Lower lobe of right lung (tissue), 2 donors: Measurements from ENCODE around the gene TFB2M. TPM values are rescaled to one million over a fixed set of nuclear protein-coding genes. Genes with fewer than 3 reads are reported as not detected.
"Not testable (repeated sequence)": the region's sequence is repeated elsewhere in the genome, so short reads cannot be mapped to it uniquely, and the experiment has no call there.

Source experiments
- ATAC-seq, 2 donors: fragments of 200-7000 bp; cut with Tn5 transposase; one replicate each; pipeline ENCODE4 v1.9.1; 2020 to 2022; ENCODE audit warnings: mild to moderate bottlenecking in 2 of 2, moderate library complexity in 2 of 2
- DNase-seq: peaks from one replicate; pipeline ENCODE4 v3.0.0-alpha.2; 2020
- H3K27ac ChIP-seq: fragments of 200-600 bp; one replicate; pipeline ENCODE4 v1.8.0; 2022
- H3K27me3 ChIP-seq: fragments of 200-600 bp; one replicate; pipeline ENCODE4 v1.8.0; 2022; ENCODE audit warnings: low read depth
- H3K36me3 ChIP-seq: fragments of 200-600 bp; one replicate; pipeline ENCODE4 v1.8.0; 2022; ENCODE audit warnings: mild to moderate bottlenecking
- H3K4me1 ChIP-seq: fragments of 200-600 bp; one replicate; pipeline ENCODE4 v1.8.0; 2022
- H3K4me3 ChIP-seq: fragments of 200-600 bp; one replicate; pipeline ENCODE4 v1.8.0; 2022; ENCODE audit warnings: mild to moderate bottlenecking
- H3K9me3 ChIP-seq: fragments of 200-600 bp; one replicate; pipeline ENCODE4 v1.8.0; 2022
- intact Hi-C: fragments of 100-400 bp; cut with DNase I; formaldehyde crosslinking; loops from one replicate; pipeline ENCODE4 v1.11.0; 2022
- total RNA-seq: library from RNA; stranded (reverse); fragmentation: NEBNext Ultra II Directional; extraction: Animal tissue kit (Norgen Biotek cat#: 25700); gene quantifications from one replicate; pipeline ENCODE4 v1.2.1, GENCODE V29; 2021
- TF ChIP-seq, protein P1 (sequence below): fragments of 200-600 bp; IDR thresholded peaks from one replicate; pipeline ENCODE4 v1.8.0; 2022; ENCODE audit warnings: antibody characterized with exemption, mild to moderate bottlenecking
- donor health status: DM: no; HTN: yes; CAD: no; lungs with severe emphysema.

The TFB2M gene
- total RNA-seq, 1 donor from 2014 or later = 10.2 TPM

DNA sequence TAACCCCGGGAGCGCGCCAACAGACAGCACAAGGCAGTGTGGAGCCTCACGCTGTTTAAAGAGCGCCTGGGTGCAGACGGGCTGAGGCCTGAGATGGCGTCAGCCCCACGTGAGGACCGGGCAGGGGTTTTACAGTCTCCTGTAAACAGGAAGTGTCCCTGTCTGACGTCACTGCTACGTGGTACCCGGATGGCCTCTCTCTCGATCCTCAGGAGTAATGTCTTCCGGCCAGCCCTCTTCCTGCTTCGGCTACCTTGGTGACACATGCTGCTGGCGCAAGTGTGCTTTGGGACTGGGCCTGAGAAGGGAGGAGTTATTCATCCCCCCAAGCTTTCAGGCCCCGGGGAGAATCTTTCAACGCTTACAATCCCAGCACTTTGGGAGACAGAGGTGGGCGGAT lies 41.4 kb upstream of the TFB2M start:
- no peaks in the 10 kb centered on the region for H3K27me3 ChIP-seq
- intact Hi-C loops = no loop called here
- no peak for ATAC-seq
- DNase-seq = no peak
- peaks cover 29% of the 10 kb centered on the region for H3K4me1 ChIP-seq
- H3K36me3 ChIP-seq = no peaks in the 10 kb centered on the region
- no peak overlapping the region for H3K4me3 ChIP-seq
- TF ChIP-seq, protein P1, sequence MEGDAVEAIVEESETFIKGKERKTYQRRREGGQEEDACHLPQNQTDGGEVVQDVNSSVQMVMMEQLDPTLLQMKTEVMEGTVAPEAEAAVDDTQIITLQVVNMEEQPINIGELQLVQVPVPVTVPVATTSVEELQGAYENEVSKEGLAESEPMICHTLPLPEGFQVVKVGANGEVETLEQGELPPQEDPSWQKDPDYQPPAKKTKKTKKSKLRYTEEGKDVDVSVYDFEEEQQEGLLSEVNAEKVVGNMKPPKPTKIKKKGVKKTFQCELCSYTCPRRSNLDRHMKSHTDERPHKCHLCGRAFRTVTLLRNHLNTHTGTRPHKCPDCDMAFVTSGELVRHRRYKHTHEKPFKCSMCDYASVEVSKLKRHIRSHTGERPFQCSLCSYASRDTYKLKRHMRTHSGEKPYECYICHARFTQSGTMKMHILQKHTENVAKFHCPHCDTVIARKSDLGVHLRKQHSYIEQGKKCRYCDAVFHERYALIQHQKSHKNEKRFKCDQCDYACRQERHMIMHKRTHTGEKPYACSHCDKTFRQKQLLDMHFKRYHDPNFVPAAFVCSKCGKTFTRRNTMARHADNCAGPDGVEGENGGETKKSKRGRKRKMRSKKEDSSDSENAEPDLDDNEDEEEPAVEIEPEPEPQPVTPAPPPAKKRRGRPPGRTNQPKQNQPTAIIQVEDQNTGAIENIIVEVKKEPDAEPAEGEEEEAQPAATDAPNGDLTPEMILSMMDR = no peak
- no peaks in the 10 kb centered on the region for H3K9me3 ChIP-seq
- no peak overlapping the region for H3K27ac ChIP-seq

DNA sequence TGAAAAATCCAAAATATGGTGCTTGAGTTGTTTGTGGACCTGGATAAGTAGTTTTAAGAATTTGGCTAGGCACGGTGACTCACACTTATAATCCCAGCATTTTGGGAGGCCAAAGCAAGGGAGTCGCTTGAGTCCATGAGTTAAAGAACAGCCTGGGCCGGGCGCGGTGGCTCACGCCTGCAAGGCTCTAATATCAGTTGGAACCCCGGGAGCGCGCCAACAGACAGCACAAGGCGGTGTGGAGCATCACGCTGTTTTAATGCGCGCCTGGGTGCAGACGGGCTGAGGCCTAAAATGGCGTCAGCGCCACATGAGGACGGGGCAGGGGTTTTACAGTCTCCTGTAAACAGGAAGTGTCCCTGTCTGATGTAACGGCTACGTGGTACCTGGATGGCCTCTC lies 39.2 kb upstream of the TFB2M start:
- H3K9me3 ChIP-seq, H3K4me3 ChIP-seq, intact Hi-C loops, H3K36me3 ChIP-seq, ATAC-seq, DNase-seq, H3K27ac ChIP-seq, H3K27me3 ChIP-seq: not testable (repeated sequence)
- H3K4me1 ChIP-seq = peaks cover 28% of the 10 kb centered on the region

DNA sequence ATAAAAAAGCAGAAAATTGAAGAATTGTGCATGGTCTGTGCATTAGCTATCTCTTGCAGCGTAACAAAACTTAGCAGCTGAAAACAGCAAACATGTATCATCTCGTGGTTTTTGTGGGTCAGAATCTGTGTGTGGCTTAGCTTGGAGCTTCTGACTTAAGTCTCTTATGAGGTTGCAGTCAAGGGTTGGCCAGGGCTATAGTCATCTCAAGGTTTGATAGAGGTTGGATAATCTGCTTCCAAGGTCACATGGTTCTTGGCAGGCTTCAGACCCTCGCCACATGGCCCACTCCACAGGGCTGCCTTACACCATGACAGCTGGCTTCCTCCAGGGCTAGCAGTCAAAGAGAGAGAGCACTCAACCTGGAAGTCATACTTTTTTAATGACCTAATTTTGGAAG lies 36.1 kb upstream of the TFB2M start:
- DNase-seq (no peak), ATAC-seq (no peak)
- TF ChIP-seq, protein P1 = no peak
- Histone ChIP-seq H3K4me3 (no peak overlapping the region), H3K27ac (no peak overlapping the region), H3K9me3 (no peaks in the 10 kb centered on the region), H3K36me3 (no peaks in the 10 kb centered on the region), H3K4me1 (peaks cover 9% of the 10 kb centered on the region), H3K27me3 (no peaks in the 10 kb centered on the region)
- intact Hi-C loops = no loop called here

DNA sequence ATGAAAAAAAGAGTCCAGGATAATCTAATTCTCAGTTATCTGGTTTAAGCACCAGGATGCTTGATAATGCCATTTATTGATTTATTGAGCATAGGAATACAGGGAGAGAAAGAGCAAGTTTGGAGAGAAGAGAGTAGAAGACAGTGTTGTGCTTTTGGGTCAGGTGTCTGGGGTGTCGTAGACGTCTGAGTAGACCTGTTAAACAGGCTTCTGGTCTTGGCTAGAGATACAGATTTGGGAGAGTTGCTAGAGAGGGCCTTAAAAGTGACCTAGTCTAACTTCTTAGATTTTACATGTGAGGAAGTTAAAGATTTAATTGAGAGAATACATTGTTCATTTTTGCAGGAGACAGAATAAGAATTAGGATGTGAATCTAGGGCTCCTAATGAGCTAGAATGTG lies 34.5 kb upstream of the TFB2M start:
- H3K9me3 ChIP-seq = no peaks in the 10 kb centered on the region
- peaks cover 9% of the 10 kb centered on the region for H3K4me1 ChIP-seq
- H3K27me3 ChIP-seq = no peaks in the 10 kb centered on the region
- H3K4me3 ChIP-seq = no peak overlapping the region
- no peaks in the 10 kb centered on the region for H3K36me3 ChIP-seq
- DNase-seq = no peak
- ATAC-seq = no peak
- intact Hi-C loops = no loop called here
- H3K27ac ChIP-seq = no peak overlapping the region
- TF ChIP-seq, protein P1 = no peak

DNA sequence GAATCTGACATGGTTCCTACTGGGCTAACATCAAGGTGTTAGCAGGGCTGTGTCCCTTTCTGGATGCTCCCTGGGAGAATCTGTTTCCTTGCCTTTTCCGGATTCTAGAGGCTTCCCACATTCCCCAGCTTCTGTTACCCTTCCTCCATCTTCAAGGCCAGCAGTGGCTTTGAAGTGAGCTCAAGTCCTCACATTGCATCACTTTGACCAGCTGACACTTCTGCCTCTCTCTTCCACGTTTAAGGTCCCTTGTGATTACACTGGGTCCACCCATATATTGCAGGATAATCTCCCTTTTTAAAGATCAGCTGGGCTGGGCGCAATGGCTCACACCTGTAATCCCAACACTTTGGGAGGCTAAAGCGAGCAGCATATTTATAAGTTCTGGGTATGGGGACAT lies 33.3 kb upstream of the TFB2M start:
- Histone ChIP-seq H3K27me3 (no peaks in the 10 kb centered on the region), H3K27ac (no peak overlapping the region), H3K36me3 (no peaks in the 10 kb centered on the region), H3K4me3 (no peak overlapping the region), H3K4me1 (peaks cover 9% of the 10 kb centered on the region), H3K9me3 (no peaks in the 10 kb centered on the region)
- TF ChIP-seq, protein P1 = no peak
- DNase-seq (no peak), ATAC-seq (no peak)
- intact Hi-C loops = no loop called here

DNA sequence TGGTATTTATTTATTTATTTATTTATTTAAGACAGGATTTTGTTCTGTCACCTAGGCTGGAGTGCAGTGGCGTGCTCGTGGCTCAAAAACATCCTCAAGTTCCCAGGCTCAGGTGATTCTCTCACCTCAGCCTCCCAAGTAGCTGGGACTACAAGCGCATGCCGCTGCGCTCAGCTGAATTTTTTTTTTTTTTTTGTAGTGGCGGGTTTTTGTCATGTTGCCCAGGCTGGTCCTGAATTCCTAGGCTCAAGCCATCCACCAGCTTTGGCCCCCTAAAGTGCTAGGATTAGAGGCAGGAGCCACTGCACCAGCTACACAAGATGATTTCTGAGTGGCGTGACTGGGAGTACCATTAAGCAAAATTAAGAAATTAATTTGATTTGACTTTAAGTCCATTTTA lies 31.9 kb upstream of the TFB2M start:
- Histone ChIP-seq H3K27me3 (no peaks in the 10 kb centered on the region), H3K9me3 (no peaks in the 10 kb centered on the region), H3K4me3 (no peak overlapping the region), H3K27ac (no peak overlapping the region), H3K36me3 (peaks cover 6% of the 10 kb centered on the region), H3K4me1 (peaks cover 9% of the 10 kb centered on the region)
- no peak for DNase-seq
- no peak for ATAC-seq
- intact Hi-C loops = no loop called here
- TF ChIP-seq, protein P1 = no peak
